AG08395 (cell line): ENCODE results near the gene BRD1.
A peak's percentile ranks its signal among the peaks of the same experiment; 100 is the strongest.

ENCODE experiments used
- DNase-seq: peaks from one replicate; pipeline ENCODE4 v3.0.0; 2012; ENCODE audit warnings: mixed read lengths, low spot score

BRD1 gene

DNA sequence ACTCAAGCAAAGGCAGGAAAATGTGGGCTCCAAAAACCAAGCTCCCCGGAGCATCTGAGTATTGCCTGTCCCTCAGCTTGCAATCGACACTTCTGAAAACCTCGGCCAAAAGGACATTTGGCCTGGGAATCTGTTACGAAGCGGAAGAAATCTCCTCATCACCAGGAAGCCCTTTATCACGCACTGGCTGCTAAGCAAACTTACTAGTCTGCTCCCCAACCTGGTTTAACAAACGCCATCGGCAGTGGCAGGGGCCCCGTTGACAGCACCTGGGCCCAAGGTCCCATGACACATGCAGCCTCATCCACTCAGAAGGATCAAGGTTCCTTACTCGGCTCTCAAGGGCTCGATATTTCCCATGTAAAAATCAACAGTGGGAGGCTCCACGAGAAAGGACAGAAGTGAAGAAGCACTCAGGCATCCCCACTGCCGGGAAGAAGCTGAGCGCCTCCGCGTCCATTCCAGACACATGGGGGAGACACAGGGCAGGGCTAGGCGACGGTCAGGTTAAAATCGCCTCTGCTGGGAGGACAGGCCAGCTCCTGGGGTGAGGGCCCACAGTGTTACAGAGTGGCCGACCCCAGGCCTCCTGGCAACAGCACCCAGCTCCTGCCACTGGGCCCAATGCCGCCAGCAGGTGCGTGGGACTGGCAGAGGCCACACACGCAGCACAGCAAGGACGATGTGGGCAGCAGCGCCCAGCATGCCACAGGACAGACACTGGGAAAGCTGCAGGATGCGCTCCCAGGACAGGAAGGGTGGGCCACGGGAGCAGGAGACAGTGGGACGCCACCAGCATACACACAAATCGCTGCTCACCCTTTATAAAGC, 27.1 kb downstream of the BRD1 start:
- no peak for DNase-seq

DNA sequence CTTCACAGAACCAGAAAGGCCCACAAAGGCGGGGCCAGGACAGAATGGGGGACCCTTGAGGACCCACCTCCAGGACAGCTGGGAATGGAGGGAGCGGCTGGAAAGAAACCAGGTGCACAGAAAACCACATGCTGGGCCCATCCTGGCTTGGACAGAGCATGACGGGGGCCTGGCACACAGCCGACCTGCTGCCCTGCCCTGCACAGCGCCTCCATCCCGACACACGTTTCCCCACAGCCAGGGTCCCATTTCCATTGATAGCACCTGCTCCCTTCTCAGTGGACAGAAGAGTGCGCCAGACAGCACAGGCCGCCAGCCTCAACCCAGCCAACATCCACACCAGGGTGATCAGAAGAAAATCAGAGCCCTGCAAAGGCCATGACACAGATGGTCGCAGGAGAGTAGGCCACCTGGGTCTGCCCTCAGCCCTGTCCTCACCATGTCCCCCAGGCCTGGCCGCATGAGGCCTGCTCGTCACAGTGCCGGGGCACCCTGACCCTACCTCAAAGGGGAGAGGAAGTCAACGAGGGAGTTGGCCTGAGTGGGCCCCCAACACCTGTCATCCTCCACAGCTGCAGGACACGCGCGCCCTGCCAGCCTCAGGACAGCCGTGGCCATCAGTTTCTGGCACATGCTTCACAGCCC, 28.1 kb downstream of the BRD1 start:
- DNase-seq, result no peak

DNA sequence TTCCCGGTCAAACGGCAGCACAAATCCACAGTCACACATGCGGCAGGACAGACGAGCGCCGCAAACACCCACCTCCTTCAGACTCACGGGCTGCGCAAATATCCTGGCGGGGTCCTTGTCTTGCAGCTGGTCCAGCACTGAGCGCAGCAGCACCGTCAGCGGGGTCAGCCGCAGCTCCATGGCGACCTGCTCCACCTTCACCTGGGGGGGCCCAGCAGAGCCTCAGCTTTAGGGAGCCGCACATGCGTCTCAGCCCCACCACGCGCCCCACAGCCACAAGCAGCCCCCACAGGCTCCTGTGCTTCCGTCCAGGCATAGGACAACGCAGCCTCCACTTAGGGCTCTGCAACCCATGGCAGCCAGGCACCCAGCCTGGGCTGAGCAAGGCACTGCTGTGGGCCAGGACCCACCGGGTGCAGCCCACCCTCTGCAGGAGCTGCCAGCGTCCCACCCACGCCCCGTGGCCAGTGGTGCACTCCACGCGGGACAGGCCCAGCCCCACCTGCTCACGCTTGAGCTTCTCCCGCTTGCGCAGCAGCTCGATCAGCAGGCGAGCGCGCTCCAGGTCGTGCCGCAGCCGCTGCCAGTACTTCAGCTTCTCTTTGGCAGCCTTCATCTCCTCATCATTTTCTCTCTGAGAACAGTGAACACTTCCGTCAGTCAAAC, 29.1 kb downstream of the BRD1 start:
- DNase-seq, result no peak

DNA sequence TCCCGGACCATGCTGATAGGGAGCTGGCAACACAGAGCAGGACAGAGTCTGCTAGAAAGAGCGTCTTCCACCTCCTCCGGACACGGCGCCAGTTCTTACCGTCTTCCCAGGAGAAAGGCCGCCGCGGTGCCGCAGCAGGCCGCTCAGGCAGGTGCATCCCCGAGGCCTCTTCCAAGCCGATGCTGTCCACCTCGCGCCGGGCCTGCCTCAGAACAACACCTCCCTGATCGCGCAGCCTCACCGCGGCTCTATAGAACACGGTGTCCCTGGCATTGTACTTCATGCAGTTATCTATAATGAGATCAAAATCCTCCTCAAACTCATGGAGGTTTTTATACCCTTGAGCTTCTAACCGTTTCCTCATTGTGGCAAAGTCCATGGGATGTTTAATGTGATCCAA, 30.0 kb downstream of the BRD1 start:
- DNase-seq, result no peak

DNA sequence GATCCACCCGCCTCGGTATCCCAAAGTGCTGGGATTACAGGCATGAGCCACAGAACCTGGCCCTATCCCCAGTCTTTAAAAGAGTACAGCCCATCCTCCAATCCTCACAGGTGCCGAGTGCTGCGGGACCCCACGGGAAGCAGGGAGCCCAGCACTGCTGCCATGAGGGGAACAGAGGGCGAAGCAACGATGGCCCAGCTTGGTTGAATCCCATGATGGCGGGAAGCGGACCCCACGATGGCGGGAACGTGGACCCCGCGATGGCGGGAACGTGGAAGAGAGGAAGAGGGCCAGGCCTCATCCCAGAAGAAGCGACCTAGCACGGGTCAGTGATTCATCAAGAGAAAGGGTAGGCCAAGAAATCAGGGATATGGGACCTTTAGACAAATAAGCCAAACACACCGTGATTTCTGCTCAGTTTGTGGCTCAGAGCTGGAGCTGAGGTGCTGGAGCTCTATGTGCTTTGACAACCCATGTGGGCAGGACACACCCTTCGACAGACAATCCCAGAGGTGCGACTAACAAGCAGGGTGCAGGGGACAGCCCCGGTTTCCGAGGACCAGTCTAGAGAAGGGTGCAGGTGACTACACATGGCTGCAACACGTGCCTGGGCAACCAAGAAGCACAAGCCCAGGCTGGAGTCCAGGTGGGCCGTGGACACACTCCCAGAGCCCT, 30.9 kb downstream of the BRD1 start:
- no peak for DNase-seq

DNA sequence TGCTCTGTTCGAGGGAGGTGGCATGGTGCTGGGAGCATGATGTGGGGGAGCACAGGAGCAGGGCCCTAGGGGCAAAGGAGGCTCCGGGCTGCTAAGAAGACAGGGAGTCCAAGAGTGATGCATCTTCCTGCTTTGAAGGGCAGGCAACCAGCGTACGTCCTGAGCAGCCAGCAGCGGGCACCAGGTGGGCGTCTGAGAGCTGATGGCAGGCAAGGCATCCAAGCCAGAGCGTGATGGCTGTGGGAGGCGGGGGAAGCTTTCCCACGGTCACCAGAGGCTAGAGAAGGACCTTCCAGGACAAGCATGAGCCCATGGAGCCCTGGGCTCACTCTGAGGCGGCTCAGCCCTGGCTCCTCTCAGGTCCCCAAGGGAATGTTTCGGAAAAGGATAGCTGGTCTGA, 32.2 kb downstream of the BRD1 start:
- DNase-seq, result no peak

DNA sequence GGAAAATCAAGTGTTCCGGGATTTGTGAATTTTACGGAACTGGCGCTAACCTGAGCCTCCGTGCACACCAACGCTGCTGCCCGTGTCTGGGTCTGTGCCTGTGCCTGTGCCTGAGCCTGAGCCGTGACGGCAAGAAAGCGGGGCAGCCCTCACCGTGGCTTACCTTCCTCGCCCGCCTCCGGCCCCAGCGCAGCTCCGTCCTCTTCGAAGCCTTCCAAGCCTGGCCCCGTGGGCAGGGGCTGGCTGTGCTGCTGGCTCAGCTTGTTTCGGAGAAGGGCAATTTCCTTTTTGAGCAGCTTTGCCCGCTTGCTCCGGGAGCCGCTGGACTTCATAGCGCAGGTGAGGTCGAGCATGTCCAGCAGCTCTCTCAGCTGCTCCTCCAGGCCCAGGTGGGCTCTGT, 33.8 kb downstream of the BRD1 start:
- no peak for DNase-seq

DNA sequence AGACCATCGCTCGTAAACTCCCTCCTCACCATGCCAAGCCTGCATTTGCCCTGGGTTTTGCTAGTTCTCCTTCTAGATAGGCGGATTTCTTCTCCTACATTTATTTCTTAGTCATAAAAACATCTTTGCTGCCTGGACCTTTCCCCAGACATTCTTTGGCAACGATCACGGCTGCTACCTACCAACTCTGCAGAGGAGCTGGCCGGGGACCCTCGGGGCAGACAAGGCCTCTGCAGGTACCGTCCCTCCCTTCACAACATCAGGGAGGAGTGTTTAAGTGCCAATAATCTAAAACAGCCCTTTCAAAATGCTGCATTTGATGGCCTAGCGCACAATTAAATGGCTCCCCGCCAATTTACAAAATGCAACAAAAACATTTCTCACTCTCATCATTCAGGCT, 34.4 kb downstream of the BRD1 start:
- no peak for DNase-seq

DNA sequence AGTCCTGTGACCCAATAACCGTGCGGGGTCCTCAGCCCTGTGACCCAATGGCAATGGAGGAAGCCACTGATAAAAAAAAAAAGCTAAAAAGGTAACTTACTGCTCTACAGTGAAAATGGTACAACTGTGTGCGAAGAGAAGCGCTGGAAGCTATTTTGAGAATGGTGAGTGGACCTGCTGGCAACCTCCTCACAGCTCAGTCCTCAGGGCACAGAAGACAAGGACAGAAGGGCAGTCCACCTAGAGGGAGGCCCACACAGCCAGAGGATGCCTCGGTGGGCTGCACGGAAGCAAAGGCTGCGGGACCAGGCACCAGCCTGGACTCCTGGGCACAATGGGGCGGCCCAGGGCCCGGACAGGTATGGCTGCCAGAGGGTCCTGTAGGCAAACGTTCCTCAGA, 35.6 kb downstream of the BRD1 start:
- DNase-seq, result no peak

DNA sequence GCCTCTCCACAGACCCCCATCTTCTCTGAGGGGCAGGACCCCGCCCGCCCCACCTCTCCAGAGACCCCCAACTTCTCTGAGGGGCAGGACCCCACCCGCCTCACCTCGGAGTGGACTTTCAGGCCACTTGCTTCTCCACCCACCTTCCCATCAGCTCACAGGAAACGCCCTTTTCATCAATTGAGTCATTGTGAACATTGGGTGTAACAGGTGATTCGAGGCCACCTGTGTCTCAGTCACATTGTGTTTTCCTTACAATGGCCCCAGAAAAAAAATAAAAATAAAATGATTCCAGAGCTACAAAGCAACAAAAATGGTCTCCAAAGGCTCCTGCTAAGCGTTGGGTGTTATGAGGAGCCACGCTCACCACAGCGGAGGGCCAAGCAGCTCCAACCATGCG, 36.0 kb downstream of the BRD1 start:
- no peak for DNase-seq

DNA sequence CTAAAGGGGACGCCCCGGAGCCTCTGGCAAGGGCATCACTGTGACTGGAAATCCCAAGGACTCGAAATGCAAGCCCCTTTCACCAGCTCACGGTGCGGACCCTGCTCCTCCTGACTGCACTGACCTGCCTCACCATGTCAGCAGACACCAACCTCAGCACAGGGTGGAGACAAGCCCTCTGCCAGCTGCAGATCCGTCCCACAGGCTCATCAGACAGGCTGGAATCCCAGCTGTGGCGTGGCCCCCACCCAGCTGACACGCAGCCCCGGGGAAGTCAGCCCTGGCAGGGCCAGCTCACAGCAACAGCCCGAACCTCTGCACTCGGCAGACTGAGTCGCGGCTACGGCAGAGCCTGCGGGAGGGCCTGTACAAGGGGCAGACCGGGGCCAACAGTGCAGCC, 36.8 kb downstream of the BRD1 start:
- peak; percentile 74 for DNase-seq

DNA sequence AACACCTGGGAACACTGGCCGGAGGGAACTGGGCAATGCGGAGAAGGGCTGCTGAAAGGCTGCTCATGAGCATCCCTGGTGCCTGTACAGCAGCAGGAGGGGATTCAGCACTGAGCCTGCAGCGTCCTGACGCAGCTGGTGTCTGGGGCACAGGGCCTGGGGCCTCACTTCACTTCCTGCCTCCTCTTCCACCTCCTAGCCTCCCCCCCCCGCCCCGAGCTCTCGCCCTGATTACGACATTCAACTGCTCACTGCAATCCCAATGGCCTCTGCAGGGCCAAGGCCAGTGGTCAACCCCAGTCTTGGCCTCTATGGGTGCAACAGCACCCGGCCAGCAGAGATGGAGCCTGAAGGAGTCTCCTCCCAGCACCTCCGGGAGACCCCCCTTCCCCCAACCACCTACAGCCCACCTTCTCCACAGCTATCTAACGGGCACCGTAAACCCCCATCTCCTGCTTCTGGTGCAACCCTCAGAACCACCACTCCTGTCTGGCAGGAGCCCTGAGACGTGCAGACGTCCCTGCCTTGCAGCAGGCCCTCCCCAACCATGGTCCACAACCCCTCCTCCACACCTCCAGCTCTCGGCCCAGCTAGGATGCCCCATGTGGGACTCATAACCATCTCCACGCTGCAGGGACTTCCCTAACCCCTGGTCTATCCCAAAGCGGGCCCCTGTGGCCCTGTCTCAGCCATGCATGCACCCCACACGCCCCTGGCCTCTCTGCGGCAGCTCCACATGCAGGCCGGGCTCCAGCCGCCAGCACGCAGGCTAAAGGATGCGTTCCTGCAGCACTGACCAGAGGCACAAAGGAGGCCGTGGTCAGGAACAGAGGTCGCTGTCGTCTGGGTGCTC, 38.2 kb downstream of the BRD1 start:
- DNase-seq, result peak; percentile 81

DNA sequence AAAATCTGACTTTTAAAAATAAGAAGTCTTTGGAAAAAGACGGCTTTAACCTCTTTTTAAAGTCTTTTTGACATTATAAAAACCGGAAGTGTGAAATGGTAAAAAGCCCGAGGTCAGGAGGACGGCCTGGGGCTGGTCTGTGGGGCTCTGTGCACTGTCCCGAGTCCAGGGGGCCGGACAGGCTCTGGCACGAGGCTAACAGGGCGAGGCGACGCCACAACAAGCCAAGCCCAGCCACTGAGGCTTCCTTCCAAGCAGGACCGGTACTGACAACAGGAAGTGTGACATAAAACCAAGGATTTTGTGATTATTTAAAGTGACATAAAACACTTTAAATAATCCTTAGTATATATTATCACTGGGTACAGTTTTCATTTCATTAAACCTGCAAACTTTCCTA, 39.2 kb downstream of the BRD1 start:
- peak; percentile 82 for DNase-seq

DNA sequence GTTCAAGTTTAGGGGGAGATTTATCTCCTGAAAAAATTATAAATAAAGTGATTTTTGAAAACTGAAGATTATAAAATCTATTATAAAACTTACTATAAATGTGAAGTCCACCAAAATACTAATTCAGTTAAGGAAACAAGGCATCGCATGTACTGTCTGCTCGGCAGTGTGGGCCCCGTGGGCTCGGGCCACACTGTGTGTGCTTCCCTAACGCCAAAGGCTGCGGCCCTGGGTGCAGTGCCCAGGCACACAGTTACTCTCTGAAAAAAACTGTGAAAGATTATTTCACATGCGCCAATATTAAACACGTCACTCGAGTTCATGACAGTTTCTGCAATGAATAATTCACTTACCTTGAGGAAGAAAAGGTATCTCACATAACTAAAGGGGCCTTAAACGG, 39.8 kb downstream of the BRD1 start:
- DNase-seq, result no peak

DNA sequence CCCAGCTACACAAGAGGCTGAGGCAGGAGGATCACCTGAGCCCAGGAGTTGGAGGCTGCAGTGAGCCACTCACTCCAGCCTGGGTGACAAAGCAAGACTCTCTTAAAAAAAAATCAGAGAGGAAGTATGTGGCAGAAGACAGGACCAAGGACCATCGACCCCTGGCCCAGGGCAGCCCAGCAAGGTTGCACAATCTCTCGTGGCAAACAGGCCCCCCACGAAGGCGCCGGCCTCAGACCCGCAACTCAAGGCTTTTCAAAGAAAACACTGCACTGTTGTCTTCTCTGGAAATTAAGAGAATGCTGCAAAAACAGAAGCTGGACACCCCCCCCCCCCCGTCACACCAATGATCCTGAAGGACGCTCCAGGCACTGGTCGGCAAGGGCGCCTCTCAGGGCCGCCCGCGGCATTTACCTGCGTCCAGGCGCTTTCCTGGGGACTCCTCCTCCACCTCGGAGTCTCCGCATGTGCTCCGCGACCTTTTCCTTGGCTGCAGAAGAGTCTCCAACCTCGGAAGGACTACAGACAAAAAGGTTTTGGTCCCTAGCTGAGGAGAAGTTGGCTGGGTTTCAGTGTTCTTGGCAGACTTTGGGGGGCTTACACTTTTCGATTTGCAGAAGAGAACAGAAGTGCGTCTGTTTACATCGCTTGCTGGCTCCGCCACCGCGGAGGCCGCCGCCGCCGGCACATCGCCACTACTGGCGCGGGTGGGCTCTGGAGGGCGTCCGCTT, 40.5 kb downstream of the BRD1 start:
- no peak for DNase-seq

DNA sequence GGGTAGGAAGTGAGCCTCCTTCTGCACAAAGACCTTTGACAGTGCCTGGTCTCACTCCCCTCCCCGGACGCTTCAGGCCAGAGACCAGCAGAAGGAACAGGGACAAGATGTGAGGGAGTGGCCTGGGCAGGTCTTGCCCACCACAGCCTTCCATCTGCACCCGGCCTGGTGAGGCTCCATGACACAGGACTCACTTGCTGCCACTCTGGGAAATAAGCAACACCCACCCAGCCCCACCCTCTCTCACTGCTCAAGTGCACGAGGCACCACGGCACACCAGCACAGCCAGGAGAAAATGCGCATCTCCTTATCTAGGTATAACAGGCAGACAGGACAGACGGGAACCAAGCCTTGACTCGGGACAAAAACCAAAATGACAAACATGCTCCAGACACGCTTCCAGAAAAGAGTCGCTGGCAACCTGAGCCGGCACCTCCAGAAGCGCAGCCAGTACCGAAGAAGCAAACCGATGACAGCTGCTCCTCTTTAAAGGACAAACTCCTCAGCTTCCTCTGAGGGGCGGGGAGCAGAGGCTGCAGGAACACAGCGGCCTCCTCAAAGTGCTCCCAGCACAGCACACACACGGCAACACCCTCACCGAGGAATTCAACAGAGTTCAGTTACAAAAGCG, 41.7 kb downstream of the BRD1 start:
- no peak for DNase-seq

DNA sequence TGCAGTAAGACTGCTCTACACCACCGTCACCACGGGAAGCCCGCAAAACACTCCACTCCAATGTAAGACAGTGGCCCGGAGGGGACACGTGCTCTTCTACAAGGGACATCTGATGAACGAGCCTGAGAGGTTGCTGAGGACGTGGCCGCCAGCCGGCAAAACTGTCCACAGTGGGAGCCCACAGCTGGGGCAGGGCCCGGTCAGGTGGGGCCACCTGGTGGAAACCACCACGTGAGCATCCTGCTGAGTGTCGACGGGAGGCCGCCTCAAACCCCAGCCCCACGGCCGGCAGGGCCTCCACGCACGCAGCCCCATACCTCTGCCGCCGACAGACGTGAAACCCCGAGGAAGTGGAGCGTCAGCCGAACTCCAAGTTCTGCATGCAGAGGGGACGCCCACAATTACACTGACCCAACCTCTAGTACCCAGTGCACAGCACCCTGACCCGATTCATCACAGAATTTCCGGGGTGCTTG, 42.6 kb downstream of the BRD1 start:
- no peak for DNase-seq

DNA sequence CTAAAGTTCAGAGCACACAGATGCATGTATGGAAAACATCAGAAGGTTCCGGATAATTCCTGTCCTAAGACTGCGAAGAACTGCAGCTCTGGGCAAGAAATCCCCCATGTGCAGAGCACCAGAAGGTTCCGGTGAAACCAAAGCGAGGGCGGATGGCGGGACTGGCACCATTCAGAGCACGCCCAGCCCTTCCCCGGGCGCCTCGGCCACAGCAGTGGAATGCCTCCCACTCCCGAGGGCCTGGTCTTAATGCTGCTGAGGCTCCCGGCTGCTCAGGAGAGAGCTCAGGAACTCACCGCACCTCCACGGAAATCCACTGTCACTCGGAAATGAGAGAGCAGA, 43.1 kb downstream of the BRD1 start:
- DNase-seq, result no peak

DNA sequence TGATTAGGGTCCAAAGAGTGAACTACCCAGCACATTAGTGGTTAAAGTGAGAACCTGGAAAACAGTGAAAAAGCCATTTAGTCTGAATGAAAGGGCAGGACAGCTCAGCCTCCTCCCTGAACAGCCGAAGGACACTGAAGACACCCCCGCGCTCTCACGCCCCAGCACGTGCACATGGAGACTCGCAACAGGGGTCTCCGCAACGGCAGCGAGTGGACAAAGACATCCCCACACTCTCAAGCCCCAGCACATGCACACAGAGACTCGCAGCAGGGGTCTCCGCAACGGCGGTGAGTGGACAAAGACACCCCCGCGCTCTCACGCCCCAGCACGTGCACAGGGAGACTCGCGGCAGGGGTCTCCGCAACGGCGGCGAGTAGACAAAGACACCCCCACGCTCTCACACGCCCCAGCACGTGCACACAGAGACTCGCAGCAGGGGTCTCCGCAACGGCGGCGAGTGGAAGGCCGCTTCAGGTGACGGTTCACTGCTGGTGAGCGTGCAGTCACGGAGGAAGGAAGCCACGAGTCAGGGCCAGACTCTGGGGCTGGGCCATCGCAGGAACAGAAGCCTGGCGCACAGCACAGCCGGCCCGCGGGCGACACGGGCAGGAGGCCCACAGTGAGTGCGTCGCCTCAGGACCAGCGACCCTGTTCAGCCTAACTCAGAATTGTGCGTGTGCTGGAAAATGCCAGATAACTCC, 43.6 kb downstream of the BRD1 start:
- no peak for DNase-seq
